MM.1S (cell line): ENCODE measurements around the gene TSGA10.
A peak's percentile ranks its signal among the peaks of the same experiment; 100 is the strongest.
"Not testable (repeated sequence)": the region's sequence is repeated elsewhere in the genome, so short reads cannot be mapped to it uniquely, and the experiment has no call there.

ENCODE experiments used
- DNase-seq: peaks from one replicate; pipeline ENCODE4 v3.0.0-alpha.2; 2015
- H2AFZ ChIP-seq: fragments of 300-600 bp; sonication (generic); 2 replicates; pipeline ENCODE4 v1.6.0; 2016; ENCODE audit warnings: antibody characterized with exemption, low read length
- H3F3A ChIP-seq: fragments of 300-600 bp; sonication (generic); 2 replicates; pipeline ENCODE4 v1.6.1; 2016; ENCODE audit warnings: mild to moderate bottlenecking, antibody characterized with exemption, low read length, moderate library complexity, mixed read lengths; ENCODE audit not compliant: insufficient read depth
- H3K27ac ChIP-seq: fragments of 300-600 bp; sonication (generic); 2 replicates; pipeline ENCODE4 v1.5.1; 2016; ENCODE audit warnings: mild to moderate bottlenecking, low read length
- H3K27me3 ChIP-seq: fragments of 300-600 bp; sonication (generic); replicated peaks from 2 replicates; pipeline ENCODE4 v1.6.0; 2016; ENCODE audit warnings: low read length; ENCODE audit not compliant: insufficient read depth
- H3K36me3 ChIP-seq: fragments of 300-600 bp; sonication (generic); replicated peaks from 2 replicates; pipeline ENCODE4 v1.6.1; 2016; ENCODE audit warnings: mild to moderate bottlenecking, low read length, mixed read lengths; ENCODE audit not compliant: insufficient read depth
- H3K4me1 ChIP-seq: fragments of 300-600 bp; sonication (generic); 2 replicates; pipeline ENCODE4 v1.6.1; 2016; ENCODE audit warnings: low read length, mixed read lengths
- H3K4me2 ChIP-seq: fragments of 300-600 bp; sonication (generic); 2 replicates; pipeline ENCODE4 v1.6.0; 2016; ENCODE audit warnings: low read depth, low read length
- H3K4me3 ChIP-seq: fragments of 300-600 bp; sonication (generic); 2 replicates; pipeline ENCODE4 v1.5.1; 2016; ENCODE audit warnings: low read length, mixed read lengths
- H3K79me2 ChIP-seq: fragments of 300-600 bp; sonication (generic); 2 replicates; pipeline ENCODE4 v1.6.1; 2016; ENCODE audit warnings: mixed run types, low read length, mixed read lengths
- H3K9ac ChIP-seq: fragments of 300-600 bp; sonication (generic); 2 replicates; pipeline ENCODE4 v1.6.1; 2016; ENCODE audit warnings: low read length, mixed read lengths
- H3K9me2 ChIP-seq: fragments of 300-600 bp; sonication (generic); replicated peaks from 2 replicates; pipeline ENCODE4 v1.6.1; 2016; ENCODE audit warnings: mild to moderate bottlenecking, low read length, mixed read lengths; ENCODE audit not compliant: insufficient read depth
- H3K9me3 ChIP-seq: fragments of 300-600 bp; sonication (generic); replicated peaks from 2 replicates; pipeline ENCODE4 v1.6.1; 2016; ENCODE audit warnings: mild to moderate bottlenecking, low read length, mixed read lengths; ENCODE audit not compliant: insufficient read depth
- H4K20me1 ChIP-seq: fragments of 300-600 bp; sonication (generic); 2 replicates; pipeline ENCODE4 v1.6.1; 2016; ENCODE audit warnings: mild to moderate bottlenecking, low read length, moderate library complexity, mixed read lengths; ENCODE audit not compliant: insufficient read depth
- EZH2 ChIP-seq: fragments of 300-600 bp; sonication (generic); optimal IDR thresholded peaks from 2 replicates; pipeline ENCODE3; 2017; ENCODE audit warnings: low read depth, mild to moderate bottlenecking, antibody characterized with exemption, low read length, mixed read lengths
- EZH2phosphoT487 ChIP-seq: fragments of 300-600 bp; sonication (generic); IDR thresholded peaks from 2 replicates; pipeline ENCODE4 v1.6.1; 2018; ENCODE audit warnings: antibody characterized with exemption, low read length
- TF ChIP-seq, protein P1 (sequence below): fragments of 300-600 bp; sonication (generic); IDR thresholded peaks from 2 replicates; pipeline ENCODE4 v1.5.1; 2016; ENCODE audit warnings: antibody characterized with exemption, low read length, mixed read lengths

TSGA10 gene

DNA sequence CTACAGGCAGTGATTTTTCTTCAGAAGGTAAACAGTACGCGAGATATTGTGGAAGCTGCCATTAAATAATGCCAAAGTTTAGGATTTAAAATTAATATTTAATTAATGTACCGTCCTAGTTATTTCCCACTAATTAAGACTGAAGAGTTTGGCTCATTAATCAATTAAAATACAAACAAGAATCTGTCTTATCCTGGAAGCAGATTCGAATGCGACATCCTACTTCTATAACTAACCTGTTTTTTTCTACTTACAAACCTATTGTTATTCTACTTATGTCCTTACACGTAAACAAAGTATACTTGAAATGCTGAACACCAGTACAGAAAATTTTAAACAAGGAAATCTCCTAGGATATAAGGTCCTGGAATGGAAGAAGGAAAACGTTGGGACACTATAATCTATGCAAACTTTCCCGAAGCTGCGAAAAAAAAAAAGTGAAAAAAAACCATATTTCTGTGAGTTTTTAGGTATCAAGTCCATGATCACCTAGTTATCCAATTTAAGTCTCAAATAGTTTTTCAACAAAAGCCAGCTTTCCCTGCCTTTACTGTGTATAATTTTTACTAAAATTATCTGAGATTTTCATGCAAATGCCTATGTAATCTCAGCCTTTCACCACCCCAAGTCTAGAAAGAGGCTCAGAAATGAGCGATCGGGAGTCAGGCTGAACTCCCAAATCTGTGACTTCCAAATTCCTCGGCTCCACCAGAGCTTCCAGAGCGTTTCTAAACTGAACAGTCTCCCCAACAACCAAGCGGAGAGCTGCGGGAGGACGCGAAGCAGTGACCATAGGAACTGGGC is 14.5 kb downstream of the TSGA10 start:
- peaks cover 5% of the 10 kb centered on the region for H3K4me1 ChIP-seq
- H3K9ac ChIP-seq: peak overlapping the region; percentile 76
- peak overlapping the region; percentile 95 for H3K4me2 ChIP-seq
- peaks cover 7% of the 10 kb centered on the region for H3F3A ChIP-seq
- H3K79me2 ChIP-seq: no peaks in the 10 kb centered on the region
- no peak for DNase-seq
- no peaks in the 10 kb centered on the region for H3K36me3 ChIP-seq
- no peaks in the 10 kb centered on the region for H3K9me3 ChIP-seq
- no peaks in the 10 kb centered on the region for H4K20me1 ChIP-seq
- peak overlapping the region; percentile 80 for H3K4me3 ChIP-seq
- H3K27ac ChIP-seq: peak overlapping the region; percentile 94; the same call in 1 of the 2 replicates
- no peaks in the 10 kb centered on the region for H3K27me3 ChIP-seq
- H2AFZ ChIP-seq: peak overlapping the region; percentile 95
- TF ChIP-seq, protein P1, sequence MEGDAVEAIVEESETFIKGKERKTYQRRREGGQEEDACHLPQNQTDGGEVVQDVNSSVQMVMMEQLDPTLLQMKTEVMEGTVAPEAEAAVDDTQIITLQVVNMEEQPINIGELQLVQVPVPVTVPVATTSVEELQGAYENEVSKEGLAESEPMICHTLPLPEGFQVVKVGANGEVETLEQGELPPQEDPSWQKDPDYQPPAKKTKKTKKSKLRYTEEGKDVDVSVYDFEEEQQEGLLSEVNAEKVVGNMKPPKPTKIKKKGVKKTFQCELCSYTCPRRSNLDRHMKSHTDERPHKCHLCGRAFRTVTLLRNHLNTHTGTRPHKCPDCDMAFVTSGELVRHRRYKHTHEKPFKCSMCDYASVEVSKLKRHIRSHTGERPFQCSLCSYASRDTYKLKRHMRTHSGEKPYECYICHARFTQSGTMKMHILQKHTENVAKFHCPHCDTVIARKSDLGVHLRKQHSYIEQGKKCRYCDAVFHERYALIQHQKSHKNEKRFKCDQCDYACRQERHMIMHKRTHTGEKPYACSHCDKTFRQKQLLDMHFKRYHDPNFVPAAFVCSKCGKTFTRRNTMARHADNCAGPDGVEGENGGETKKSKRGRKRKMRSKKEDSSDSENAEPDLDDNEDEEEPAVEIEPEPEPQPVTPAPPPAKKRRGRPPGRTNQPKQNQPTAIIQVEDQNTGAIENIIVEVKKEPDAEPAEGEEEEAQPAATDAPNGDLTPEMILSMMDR: no peak
- TF ChIP-seq EZH2 (no peak), EZH2phosphoT487 (no peak)
- no peaks in the 10 kb centered on the region for H3K9me2 ChIP-seq

DNA sequence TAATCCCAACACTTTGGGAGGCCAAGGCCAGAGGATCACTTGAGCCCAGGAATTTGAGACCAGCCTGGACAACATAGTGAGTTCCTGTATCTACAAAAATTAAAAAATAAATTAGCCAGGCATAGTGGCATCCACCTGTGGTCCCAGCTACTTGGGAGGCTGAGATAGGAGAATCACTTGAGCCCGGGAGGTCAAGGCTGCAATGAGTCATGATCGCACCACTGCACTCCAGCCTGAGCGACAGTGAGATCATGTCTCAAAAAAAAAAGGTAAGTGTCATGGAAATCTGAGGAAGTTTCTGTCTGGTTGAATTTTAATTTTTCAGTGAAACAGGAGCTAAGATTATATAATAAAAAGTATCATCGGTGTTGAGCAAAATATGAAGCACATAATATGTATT is 15.7 kb downstream of the TSGA10 start:
- Histone ChIP-seq H3K27me3 (no peaks in the 10 kb centered on the region), H4K20me1 (no peaks in the 10 kb centered on the region), H3K9me3 (no peaks in the 10 kb centered on the region), H3K4me3 (no peak overlapping the region), H3K9ac (no peak overlapping the region), H2AFZ (no peak overlapping the region), H3F3A (peaks cover 7% of the 10 kb centered on the region), H3K9me2 (no peaks in the 10 kb centered on the region), H3K4me2 (no peak overlapping the region), H3K4me1 (peaks cover 5% of the 10 kb centered on the region), H3K79me2 (no peaks in the 10 kb centered on the region), H3K36me3 (no peaks in the 10 kb centered on the region), H3K27ac (no peak overlapping the region)
- DNase-seq: no peak
- TF ChIP-seq EZH2: no peak
- no peak for TF ChIP-seq EZH2phosphoT487
- TF ChIP-seq, protein P1: no peak

DNA sequence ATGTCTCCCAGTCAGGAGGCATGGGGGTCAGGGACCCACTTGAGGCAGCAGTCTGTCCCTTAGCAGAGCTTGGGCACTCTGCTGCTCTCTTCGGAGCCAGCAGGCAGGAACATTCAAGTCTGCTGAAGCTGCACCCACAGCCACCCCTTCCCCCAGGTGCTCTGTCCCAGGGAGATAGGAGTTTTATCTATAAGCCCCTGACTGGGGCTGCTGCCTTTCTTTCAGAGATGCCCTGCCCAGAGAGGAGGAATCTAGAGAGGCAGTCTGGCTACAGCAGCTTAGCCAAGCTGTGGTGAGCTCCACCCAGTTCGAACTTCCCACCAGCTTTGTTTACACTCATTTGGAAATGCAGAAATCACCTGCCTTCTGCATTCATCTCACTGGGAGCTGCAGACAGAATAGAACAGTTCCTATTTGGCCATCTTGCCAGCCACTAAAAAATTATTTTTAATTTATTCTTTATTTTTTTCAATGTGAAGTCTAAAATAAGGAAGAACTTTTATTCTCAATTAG is 19.6 kb downstream of the TSGA10 start:
- not testable (repeated sequence) for H3K4me1 ChIP-seq, H2AFZ ChIP-seq, H3K9ac ChIP-seq, H3K79me2 ChIP-seq, H3F3A ChIP-seq, H3K4me3 ChIP-seq, H3K27ac ChIP-seq, DNase-seq, H3K36me3 ChIP-seq, H4K20me1 ChIP-seq, H3K9me3 ChIP-seq, H3K27me3 ChIP-seq, H3K4me2 ChIP-seq, H3K9me2 ChIP-seq

DNA sequence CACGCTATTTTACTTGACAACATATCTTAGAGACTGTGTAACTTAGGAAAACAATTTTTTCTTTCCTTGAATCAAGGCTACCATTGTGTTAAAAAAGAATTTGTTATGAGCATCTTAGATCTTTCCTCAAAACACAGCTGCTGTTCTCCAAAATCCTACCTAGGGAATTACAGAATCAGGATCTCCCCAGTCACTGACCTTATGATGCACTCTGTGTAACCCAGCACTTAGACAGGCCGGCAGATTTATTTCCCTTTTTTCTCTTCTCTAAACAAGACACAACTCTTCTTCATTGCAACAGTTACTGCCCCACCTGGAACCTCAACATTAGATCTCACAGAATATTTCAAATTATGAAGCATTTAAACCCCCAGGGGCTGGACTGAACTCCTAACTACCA is 26.8 kb downstream of the TSGA10 start:
- DNase-seq: no peak
- Histone ChIP-seq H4K20me1 (no peaks in the 10 kb centered on the region), H3K4me3 (no peak overlapping the region), H3K9ac (no peak overlapping the region), H3K36me3 (no peaks in the 10 kb centered on the region), H3K27me3 (no peaks in the 10 kb centered on the region), H2AFZ (no peak overlapping the region), H3K79me2 (no peaks in the 10 kb centered on the region), H3K4me1 (no peaks in the 10 kb centered on the region), H3K4me2 (no peak overlapping the region), H3K9me2 (no peaks in the 10 kb centered on the region), H3F3A (no peaks in the 10 kb centered on the region), H3K27ac (no peak overlapping the region), H3K9me3 (no peaks in the 10 kb centered on the region)
- TF ChIP-seq EZH2: no peak
- TF ChIP-seq EZH2phosphoT487: no peak
- TF ChIP-seq, protein P1: no peak
